D721Med (cell line): Measurements from ENCODE around the gene CRTC2.
A peak's percentile ranks its signal among the peaks of the same experiment; 100 is the strongest.
"Not testable (repeated sequence)": the region's sequence is repeated elsewhere in the genome, so short reads cannot be mapped to it uniquely, and the experiment has no call there.

Source experiments
- DNase-seq: peaks from one replicate; pipeline ENCODE4 v3.0.0; 2011; ENCODE audit warnings: low spot score; ENCODE audit not compliant: insufficient read length
- FAIRE-seq: peaks from 2 replicates; lab custom pipeline; 2011; peaks lifted over from hg19 to GRCh38; lab: Jason Lieb, UNC
- CTCF ChIP-seq: IDR thresholded peaks from 2 replicates; pipeline ENCODE4 v1.5.1; 2012; ENCODE audit warnings: mild to moderate bottlenecking, control low read depth; ENCODE audit not compliant: insufficient read depth; ENCODE audit errors: missing control alignments

Gene CRTC2

GRCh38 chr1:153991151-153991630, 32.8 kb upstream of the CRTC2 start:
- TF ChIP-seq CTCF = no peak
- no peak for DNase-seq
- FAIRE-seq = no peak

DNA sequence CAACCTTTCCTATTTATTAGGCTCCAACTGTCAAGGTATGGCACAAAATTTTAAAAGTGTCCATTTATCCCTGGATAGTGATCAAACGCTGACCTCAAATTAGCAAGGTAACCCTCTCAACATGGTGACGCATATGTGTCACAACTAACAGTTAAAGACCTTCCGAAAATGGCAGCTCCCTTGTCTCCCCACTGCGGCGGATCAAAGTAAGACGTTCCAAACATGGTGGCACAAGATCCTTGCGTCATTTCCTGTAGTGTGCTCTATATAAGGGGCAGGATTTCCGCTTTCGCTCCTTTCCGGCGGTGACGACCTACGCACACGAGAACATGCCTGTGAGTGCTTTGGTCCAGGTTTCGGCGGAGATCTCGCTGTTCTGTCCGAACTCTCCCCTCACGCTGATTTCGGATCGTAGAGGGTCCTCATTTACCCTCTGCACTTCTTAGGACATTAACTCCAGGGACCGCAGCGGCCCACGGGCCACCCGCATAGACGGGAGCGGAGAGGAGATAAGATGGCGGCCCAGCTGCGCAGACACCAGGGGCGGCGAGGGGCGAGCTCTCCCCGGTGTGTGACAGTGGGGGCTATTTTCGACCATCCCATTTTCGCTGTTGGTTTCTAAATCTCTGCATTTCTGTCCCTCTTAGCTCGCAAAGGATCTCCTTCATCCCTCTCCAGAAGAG, 32.2 kb upstream of the CRTC2 start, which contains the start of gene RPS27:
Gene RPS27, plus strand, starts transcription at position 295 of the 683 bp plus-strand sequence. Its CDS starts 35 bp downstream, at position 330.
- no peak for TF ChIP-seq CTCF
- peak; percentile 98 for DNase-seq

GRCh38 chr1:153987621-153988020, 29.2 kb upstream of the CRTC2 start:
- FAIRE-seq = no peak

More for the DNA sequence above, 32.2 kb upstream of the CRTC2 start, which contains the start of gene RPS27:
- FAIRE-seq = peak; percentile 92

GRCh38 chr1:153985941-153986761, 27.7 kb upstream of the CRTC2 start, which contains the start of gene RAB13:
Gene RAB13 (minus strand): TSS chr1:153986339. CDS start chr1:153986236, 103 bp downstream.
- DNase-seq (no peak), FAIRE-seq (no peak)
- no peak for TF ChIP-seq CTCF

More at GRCh38 chr1:153987621-153988020, 29.2 kb upstream of the CRTC2 start:
- no peak for DNase-seq
- no peak for TF ChIP-seq CTCF

GRCh38 chr1:153985341-153985912, 27.0 kb upstream of the CRTC2 start:
- no peak for FAIRE-seq
- no peak for TF ChIP-seq CTCF
- no peak for DNase-seq

DNA sequence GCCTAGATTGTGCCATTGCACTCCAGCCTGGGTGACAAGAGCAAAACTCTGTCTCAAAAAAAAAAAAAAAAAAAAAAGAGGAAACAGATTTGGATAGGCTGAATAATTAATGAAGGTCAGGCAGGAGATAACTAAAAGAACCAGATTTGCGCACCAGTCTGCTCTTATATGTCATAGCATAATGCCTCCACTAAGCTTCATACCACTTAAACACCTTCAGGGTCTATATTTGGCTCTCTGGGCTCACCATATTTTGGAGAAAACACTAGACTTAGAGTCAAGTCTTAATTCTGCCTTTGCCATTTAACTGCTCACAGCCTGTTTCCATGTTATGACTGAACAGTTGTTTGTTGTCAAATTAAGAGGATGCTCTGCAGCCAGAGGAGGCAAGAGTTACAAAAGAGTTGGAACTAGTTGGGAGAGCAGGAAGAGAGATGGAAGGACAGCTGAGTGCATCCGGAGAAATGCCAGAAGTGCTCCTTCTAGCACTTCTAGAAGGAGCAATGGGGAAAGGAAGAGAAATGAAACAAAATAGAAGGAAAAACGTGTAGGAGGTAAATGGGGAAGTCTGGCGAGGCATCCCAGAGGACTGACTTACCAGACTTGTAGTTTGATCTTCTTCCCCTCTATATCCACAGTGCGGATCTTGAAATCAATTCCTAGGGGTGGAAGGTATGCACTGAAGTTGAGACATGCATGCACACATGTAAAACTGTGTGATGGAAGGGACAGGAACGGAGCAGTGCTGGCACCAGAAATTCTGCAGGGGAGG, 25.9 kb upstream of the CRTC2 start:
- no peak for TF ChIP-seq CTCF
- no peak for DNase-seq
- no peak for FAIRE-seq

- DNase-seq, FAIRE-seq: not testable (repeated sequence)
These were observed 23.3 kb upstream of the CRTC2 start for GRCh38 chr1:153981735-153982134.

DNA sequence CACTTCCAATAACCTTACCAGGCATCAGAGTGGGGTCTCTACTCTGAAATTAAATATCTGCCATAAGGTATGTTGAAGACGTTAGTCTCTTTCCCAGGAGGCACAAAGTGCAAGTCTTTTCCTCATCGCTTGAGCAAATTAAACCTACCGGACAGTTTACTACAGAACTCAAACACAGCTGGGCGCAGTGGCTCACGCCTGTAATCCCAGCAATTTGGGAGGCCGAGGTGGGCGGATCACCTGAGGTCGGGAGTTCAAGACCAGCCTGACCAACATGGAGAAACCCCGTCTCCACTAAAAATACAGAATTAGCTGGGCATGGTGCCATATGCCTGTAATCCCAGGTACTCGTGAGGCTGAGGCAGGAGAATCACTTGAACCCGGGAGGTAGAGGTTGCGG, 20.7 kb upstream of the CRTC2 start:
- not testable (repeated sequence) for FAIRE-seq, DNase-seq
